PC-9 (cell line): ENCODE measurements around the gene LRRTM4. TPM values are rescaled to one million over a fixed set of nuclear protein-coding genes. Genes with fewer than 3 reads are reported as not detected.
"Not testable (repeated sequence)": the region's sequence is repeated elsewhere in the genome, so short reads cannot be mapped to it uniquely, and the experiment has no call there.

Experiments
- BruUV-seq: library from RNA; stranded (reverse); fragments of 400-500 nt; replicated peaks from 2 replicates; lab custom pipeline; 2021; lab: Mats Ljungman, UMichigan
- CTCF ChIA-PET: fragments of 300-600 bp; sonication (Branson Sonifier 250); formaldehyde crosslinking; loops from one replicate; lab custom pipeline; 2022; ENCODE audit warnings: antibody characterized with exemption; lab: Charles Lee
- POLR2A ChIA-PET: fragments of 300-600 bp; sonication (Branson Sonifier 250); formaldehyde crosslinking; loops from one replicate; lab custom pipeline; 2022; ENCODE audit warnings: antibody characterized with exemption; ENCODE audit not compliant: unreplicated experiment; lab: Charles Lee
- DNase-seq, 2 experiments: peaks; one replicate each; pipeline versions ENCODE4 v3.0.0 to v3.0.0-alpha.2; 2015 to 2022; ENCODE audit warnings: mixed read lengths in 1 of 2
- H2AFZ ChIP-seq: fragments of 200-600 bp; sonication (generic); 2 replicates; pipeline ENCODE4 v1.8.1; 2017; ENCODE audit warnings: antibody characterized with exemption
- H3F3A ChIP-seq: fragments of 200-600 bp; sonication (generic); 2 replicates; pipeline ENCODE4 v1.8.1; 2017; ENCODE audit warnings: antibody characterized with exemption, mild to moderate bottlenecking, low read depth; ENCODE audit not compliant: insufficient read depth
- H3K27ac ChIP-seq: fragments of 200-600 bp; sonication (generic); 2 replicates; pipeline ENCODE4 v1.6.1; 2016; ENCODE audit warnings: mixed run types
- H3K27me3 ChIP-seq: fragments of 200-600 bp; sonication (generic); 2 replicates; pipeline ENCODE4 v1.6.1; 2016; ENCODE audit warnings: low read depth, mixed run types; ENCODE audit not compliant: insufficient read depth
- H3K36me3 ChIP-seq: fragments of 200-600 bp; sonication (generic); 2 replicates; pipeline ENCODE4 v1.6.1; 2016; ENCODE audit warnings: low read depth, mixed run types
- H3K4me1 ChIP-seq: fragments of 200-600 bp; sonication (generic); replicated peaks from 2 replicates; pipeline ENCODE4 v1.6.1; 2016; ENCODE audit warnings: mixed run types; ENCODE audit not compliant: insufficient read depth
- H3K4me2 ChIP-seq: fragments of 200-600 bp; sonication (generic); 2 replicates; pipeline ENCODE4 v1.6.1; 2017; ENCODE audit warnings: mixed run types
- H3K4me3 ChIP-seq: fragments of 200-600 bp; sonication (generic); 2 replicates; pipeline ENCODE4 v1.6.1; 2016; ENCODE audit warnings: mixed run types
- H3K79me2 ChIP-seq: fragments of 200-600 bp; sonication (generic); 2 replicates; pipeline ENCODE4 v1.6.1; 2017; ENCODE audit warnings: low read depth, mixed run types
- H3K9me2 ChIP-seq: fragments of 200-600 bp; sonication (generic); 2 replicates; pipeline ENCODE4 v1.8.1; 2017; ENCODE audit warnings: mild to moderate bottlenecking; ENCODE audit not compliant: insufficient read depth
- H3K9me3 ChIP-seq: fragments of 200-600 bp; sonication (generic); 2 replicates; pipeline ENCODE4 v1.8.1; 2016; ENCODE audit warnings: low read depth; ENCODE audit not compliant: insufficient read depth
- H4K20me1 ChIP-seq: fragments of 200-600 bp; sonication (generic); 2 replicates; pipeline ENCODE4 v1.8.1; 2017; ENCODE audit not compliant: insufficient read depth
- EZH2 ChIP-seq: fragments of 200-600 bp; sonication (generic); IDR thresholded peaks from 2 replicates; pipeline ENCODE4 v1.8.0; 2017; ENCODE audit warnings: antibody characterized with exemption, low read depth
- intact Hi-C: fragments of 100-400 bp; cut with micrococcal nuclease; formaldehyde crosslinking; loops from one replicate; pipeline ENCODE4 v1.10.0; 2022; ENCODE audit not compliant: unreplicated experiment
- total RNA-seq: library from RNA; stranded (reverse); gene quantifications from 2 replicates; pipeline ENCODE4 v1.2.3, GENCODE V29; 2021
- TF ChIP-seq, protein P1 (sequence below): fragments of 200-600 bp; sonication (generic); conservative IDR thresholded peaks from 2 replicates; pipeline ENCODE4 v1.6.1; 2017; ENCODE audit warnings: mixed run types, antibody characterized with exemption, mild to moderate bottlenecking, moderate library complexity

Gene LRRTM4
- total RNA-seq, 1 experiment from 2014 or later: 2.2 TPM

DNA sequence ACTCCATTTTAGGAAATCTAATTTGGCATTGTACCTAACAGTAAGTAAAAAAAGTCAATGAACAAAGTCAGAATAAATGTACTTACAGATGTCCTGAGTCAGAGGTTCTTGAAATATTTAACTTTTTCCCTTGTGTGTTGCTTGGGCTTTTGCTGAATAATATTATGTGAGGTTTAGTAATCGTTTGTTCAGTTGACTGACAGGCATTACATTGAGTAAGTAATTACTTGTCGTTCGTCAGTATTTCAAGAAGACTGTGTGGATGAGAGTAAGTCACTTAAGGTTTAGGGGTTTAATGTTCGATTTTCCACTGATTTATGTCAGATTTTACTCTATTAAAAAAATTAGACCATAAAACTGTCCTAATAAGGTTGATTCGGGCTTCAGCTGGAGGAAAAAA lies 342.9 kb downstream of the LRRTM4 start:
- no peak overlapping the region for H3K27ac ChIP-seq
- no peaks in the 10 kb centered on the region for H3K9me2 ChIP-seq
- no peaks in the 10 kb centered on the region for H3K79me2 ChIP-seq
- BruUV-seq: no TSS peak
- intact Hi-C loops: no loop called here
- POLR2A ChIA-PET: no interaction called here
- no peaks in the 10 kb centered on the region for H3K36me3 ChIP-seq
- H3K4me3 ChIP-seq: no peak overlapping the region
- no peaks in the 10 kb centered on the region for H4K20me1 ChIP-seq
- H3K27me3 ChIP-seq: no peaks in the 10 kb centered on the region
- DNase-seq: no peak
- no peaks in the 10 kb centered on the region for H3K4me1 ChIP-seq
- 0 out of 2 replicates have a peak, but pooled peaks cover 4% of the 10 kb centered on the region for H3K9me3 ChIP-seq
- no peak overlapping the region for H3K4me2 ChIP-seq
- TF ChIP-seq EZH2: no peak
- TF ChIP-seq, protein P1, sequence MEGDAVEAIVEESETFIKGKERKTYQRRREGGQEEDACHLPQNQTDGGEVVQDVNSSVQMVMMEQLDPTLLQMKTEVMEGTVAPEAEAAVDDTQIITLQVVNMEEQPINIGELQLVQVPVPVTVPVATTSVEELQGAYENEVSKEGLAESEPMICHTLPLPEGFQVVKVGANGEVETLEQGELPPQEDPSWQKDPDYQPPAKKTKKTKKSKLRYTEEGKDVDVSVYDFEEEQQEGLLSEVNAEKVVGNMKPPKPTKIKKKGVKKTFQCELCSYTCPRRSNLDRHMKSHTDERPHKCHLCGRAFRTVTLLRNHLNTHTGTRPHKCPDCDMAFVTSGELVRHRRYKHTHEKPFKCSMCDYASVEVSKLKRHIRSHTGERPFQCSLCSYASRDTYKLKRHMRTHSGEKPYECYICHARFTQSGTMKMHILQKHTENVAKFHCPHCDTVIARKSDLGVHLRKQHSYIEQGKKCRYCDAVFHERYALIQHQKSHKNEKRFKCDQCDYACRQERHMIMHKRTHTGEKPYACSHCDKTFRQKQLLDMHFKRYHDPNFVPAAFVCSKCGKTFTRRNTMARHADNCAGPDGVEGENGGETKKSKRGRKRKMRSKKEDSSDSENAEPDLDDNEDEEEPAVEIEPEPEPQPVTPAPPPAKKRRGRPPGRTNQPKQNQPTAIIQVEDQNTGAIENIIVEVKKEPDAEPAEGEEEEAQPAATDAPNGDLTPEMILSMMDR: no peak
- CTCF ChIA-PET: no interaction called here
- H3F3A ChIP-seq: no peaks in the 10 kb centered on the region
- no peak overlapping the region for H2AFZ ChIP-seq

DNA sequence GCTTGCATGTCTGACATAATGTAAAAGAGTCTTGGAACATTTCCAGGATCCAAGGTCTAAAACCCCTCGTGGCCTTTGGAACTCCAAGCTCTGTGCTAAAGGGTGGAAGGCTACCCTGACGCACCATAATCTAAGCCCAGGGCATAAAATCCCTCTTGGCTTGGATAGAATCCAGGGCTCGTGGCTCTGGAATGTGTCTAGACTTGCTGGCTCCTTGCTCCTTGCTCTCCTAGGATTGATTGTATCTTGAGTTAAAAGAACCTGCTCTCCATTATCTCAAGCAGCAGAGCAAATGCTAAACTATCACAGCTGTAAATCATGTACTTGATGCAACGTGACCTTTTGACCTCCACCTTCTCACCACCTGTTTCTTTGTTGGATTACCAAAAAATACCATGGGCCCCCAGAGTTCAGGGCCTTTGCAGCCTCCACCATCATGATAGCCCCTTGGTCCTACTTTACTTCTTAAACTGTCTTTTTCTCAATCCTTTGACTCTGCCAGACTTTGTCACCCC lies 346.9 kb downstream of the LRRTM4 start:
- H4K20me1 ChIP-seq, H3K36me3 ChIP-seq, H3K4me1 ChIP-seq, H2AFZ ChIP-seq, POLR2A ChIA-PET, H3K27me3 ChIP-seq, H3K4me3 ChIP-seq, H3K27ac ChIP-seq, H3K79me2 ChIP-seq, H3F3A ChIP-seq, intact Hi-C loops, DNase-seq, H3K9me2 ChIP-seq, H3K4me2 ChIP-seq, BruUV-seq, CTCF ChIA-PET, H3K9me3 ChIP-seq: not testable (repeated sequence)

DNA sequence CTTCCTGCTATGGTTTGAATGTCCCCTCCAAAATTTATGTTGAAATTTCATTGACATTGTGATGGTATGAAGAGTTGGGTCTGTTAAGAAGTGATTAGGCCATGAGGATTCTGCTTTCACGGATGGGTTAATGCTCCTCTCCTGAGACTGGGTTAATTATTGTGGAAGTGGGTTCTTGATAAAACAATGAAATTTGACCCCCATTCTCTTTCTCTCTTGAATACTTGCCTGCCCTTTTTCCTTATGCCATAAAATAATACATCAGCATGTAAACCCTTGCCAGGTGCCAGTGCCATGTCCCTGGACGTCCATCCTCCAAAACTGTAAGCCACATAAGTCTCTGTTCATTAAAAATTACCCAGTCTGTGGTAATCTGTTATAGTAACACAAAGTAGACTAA lies 352.8 kb downstream of the LRRTM4 start:
- H3K79me2 ChIP-seq: no peaks in the 10 kb centered on the region
- CTCF ChIA-PET: no interaction called here
- TF ChIP-seq EZH2: no peak
- TF ChIP-seq, protein P1: no peak

DNA sequence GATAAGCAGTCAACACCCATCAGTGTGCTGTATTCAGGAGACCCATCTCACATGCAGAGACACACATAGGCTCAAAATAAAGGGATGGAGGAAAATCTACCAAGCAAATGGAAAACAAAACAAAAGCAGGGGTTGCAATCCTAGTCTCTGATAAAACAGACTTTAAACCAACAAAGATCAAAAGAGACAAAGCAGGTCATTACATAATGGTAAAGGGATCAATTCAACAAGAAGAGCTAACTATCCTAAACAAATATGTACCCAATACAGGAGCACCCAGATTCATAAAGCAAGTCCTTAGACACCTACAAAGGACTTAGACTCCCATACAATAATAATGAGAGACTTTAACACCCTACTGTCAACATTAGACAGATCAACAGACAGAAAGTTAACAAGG lies 358.2 kb downstream of the LRRTM4 start:
- H4K20me1 ChIP-seq, intact Hi-C loops, POLR2A ChIA-PET, H3K79me2 ChIP-seq, H3K27ac ChIP-seq, CTCF ChIA-PET, H3K4me1 ChIP-seq, H3K9me3 ChIP-seq, H3K4me2 ChIP-seq, DNase-seq, H2AFZ ChIP-seq, H3K4me3 ChIP-seq, H3K36me3 ChIP-seq, H3K9me2 ChIP-seq, H3K27me3 ChIP-seq, BruUV-seq, H3F3A ChIP-seq: not testable (repeated sequence)

More for the DNA sequence above, 352.8 kb downstream of the LRRTM4 start:
- Histone ChIP-seq H3K27me3 (no peaks in the 10 kb centered on the region), H3K36me3 (no peaks in the 10 kb centered on the region), H4K20me1 (no peaks in the 10 kb centered on the region), H3K27ac (no peak overlapping the region), H2AFZ (no peak overlapping the region), H3K9me3 (no peaks in the 10 kb centered on the region), H3K4me1 (no peaks in the 10 kb centered on the region), H3K4me2 (no peak overlapping the region), H3F3A (no peaks in the 10 kb centered on the region), H3K4me3 (no peak overlapping the region), H3K9me2 (no peaks in the 10 kb centered on the region)
- intact Hi-C loops: no loop called here
- POLR2A ChIA-PET: no interaction called here
- BruUV-seq: no TSS peak
- DNase-seq: no peak
